Trophoblast cell (in vitro differentiated cells and primary cell): ENCODE results near the gene RPS6KA1. TPM values are rescaled to one million over a fixed set of nuclear protein-coding genes. Genes with fewer than 3 reads are reported as not detected.

ENCODE experiments used
- DNase-seq, 2 donors: peaks; one replicate each; pipeline ENCODE4 v3.0.0-alpha.2; 2016
- H2AFZ ChIP-seq: 2 replicates; pipeline ENCODE4 v1.6.1; 2013; ENCODE audit warnings: low read length, moderate library complexity, mild to moderate bottlenecking; ENCODE audit not compliant: insufficient read depth, poor library complexity
- H2AK5ac ChIP-seq: 2 replicates; pipeline ENCODE4 v1.6.1; 2013; ENCODE audit warnings: mild to moderate bottlenecking, low read length
- H2BK120ac ChIP-seq: 2 replicates; pipeline ENCODE4 v1.6.1; 2013; ENCODE audit warnings: low read length, mild to moderate bottlenecking, moderate library complexity; ENCODE audit not compliant: insufficient read depth, poor library complexity
- H2BK12ac ChIP-seq: 2 replicates; pipeline ENCODE4 v1.6.1; 2013; ENCODE audit warnings: mild to moderate bottlenecking, low read length, moderate library complexity
- H2BK5ac ChIP-seq: 2 replicates; pipeline ENCODE4 v1.6.1; 2013; ENCODE audit warnings: low read length, low read depth, moderate library complexity, mild to moderate bottlenecking; ENCODE audit not compliant: poor library complexity
- H3K14ac ChIP-seq: 2 replicates; pipeline ENCODE4 v1.6.1; 2013; ENCODE audit warnings: mild to moderate bottlenecking, low read length
- H3K18ac ChIP-seq: 2 replicates; pipeline ENCODE4 v1.6.1; 2013; ENCODE audit warnings: mild to moderate bottlenecking, low read length
- H3K23ac ChIP-seq: 2 replicates; pipeline ENCODE4 v1.6.1; 2013; ENCODE audit warnings: low read length
- H3K27ac ChIP-seq: 2 replicates; pipeline ENCODE4 v1.5.1; 2013; ENCODE audit warnings: low read depth, mild to moderate bottlenecking, inconsistent platforms, low read length, moderate library complexity
- H3K27me3 ChIP-seq: 2 replicates; pipeline ENCODE4 v1.6.1; 2013; ENCODE audit warnings: inconsistent platforms, mild to moderate bottlenecking, low read length, moderate library complexity; ENCODE audit not compliant: insufficient read depth
- H3K36me3 ChIP-seq, 2 experiments: 1 replicate in 1 of 2; 2 replicates in 1 of 2; pipeline ENCODE4 v1.6.1; 2013; ENCODE audit warnings: low read length in 2 of 2, mild to moderate bottlenecking in 2 of 2, moderate library complexity in 1 of 2; ENCODE audit not compliant: insufficient read depth in 2 of 2, control insufficient read depth in 1 of 2
- H3K4ac ChIP-seq: 2 replicates; pipeline ENCODE4 v1.6.1; 2013; ENCODE audit warnings: low read depth, mild to moderate bottlenecking, low read length, moderate library complexity
- H3K4me1 ChIP-seq, 2 experiments: 1 replicate in 1 of 2; 2 replicates in 1 of 2; pipeline ENCODE4 v1.6.1; 2013; ENCODE audit warnings: low read length in 2 of 2, mild to moderate bottlenecking in 2 of 2, moderate library complexity in 1 of 2; ENCODE audit not compliant: insufficient read depth in 2 of 2, control insufficient read depth in 1 of 2
- H3K4me2 ChIP-seq: 2 replicates; pipeline ENCODE4 v1.6.1; 2013; ENCODE audit warnings: inconsistent platforms, mild to moderate bottlenecking, low read length, moderate library complexity
- H3K4me3 ChIP-seq: 2 replicates; pipeline ENCODE4 v1.5.1; 2013; ENCODE audit warnings: mild to moderate bottlenecking, low read depth, low read length, inconsistent platforms
- H3K79me1 ChIP-seq: one replicate; pipeline ENCODE4 v1.6.1; 2013; ENCODE audit warnings: low read length
- H3K79me2 ChIP-seq: 2 replicates; pipeline ENCODE4 v1.6.1; 2013; ENCODE audit warnings: low read length, mild to moderate bottlenecking; ENCODE audit not compliant: control insufficient read depth, insufficient read depth, poor library complexity
- H3K9ac ChIP-seq: 2 replicates; pipeline ENCODE4 v1.6.1; 2013; ENCODE audit warnings: mild to moderate bottlenecking, low read length
- H3K9me3 ChIP-seq: 2 replicates; pipeline ENCODE4 v1.6.1; 2013; ENCODE audit warnings: low read depth, mild to moderate bottlenecking, control low read depth, inconsistent platforms, low read length; ENCODE audit not compliant: insufficient read depth
- H4K12ac ChIP-seq: 2 replicates; pipeline ENCODE4 v1.6.1; 2013; ENCODE audit warnings: low read depth, mild to moderate bottlenecking, low read length, moderate library complexity
- H4K8ac ChIP-seq: 2 replicates; pipeline ENCODE4 v1.6.1; 2013; ENCODE audit warnings: low read depth, mild to moderate bottlenecking, low read length, moderate library complexity
- H4K91ac ChIP-seq: one replicate; pipeline ENCODE4 v1.6.1; 2013; ENCODE audit warnings: low read depth, mild to moderate bottlenecking, low read length, moderate library complexity
- WGBS: extraction: QIAGEN DNeasy Blood & Tissue Kit; methylation state at CpG from one replicate; pipeline ENCODE4 v1.1.7; 2013; ENCODE audit warnings: missing lambda C conversion rate; ENCODE audit not compliant: insufficient read length, insufficient coverage; ENCODE audit errors: extremely low coverage; 5-methylcytosine and 5-hydroxymethylcytosine counted together
- polyA plus RNA-seq: library from polyadenylated mRNA; stranded (reverse); fragments of 200-250 nt; gene quantifications from 2 replicates; pipeline ENCODE4 v1.2.3, GENCODE V29; 2013

RPS6KA1 gene
- 45.7 and 48.1 TPM in 2 replicates for polyA plus RNA-seq

DNA sequence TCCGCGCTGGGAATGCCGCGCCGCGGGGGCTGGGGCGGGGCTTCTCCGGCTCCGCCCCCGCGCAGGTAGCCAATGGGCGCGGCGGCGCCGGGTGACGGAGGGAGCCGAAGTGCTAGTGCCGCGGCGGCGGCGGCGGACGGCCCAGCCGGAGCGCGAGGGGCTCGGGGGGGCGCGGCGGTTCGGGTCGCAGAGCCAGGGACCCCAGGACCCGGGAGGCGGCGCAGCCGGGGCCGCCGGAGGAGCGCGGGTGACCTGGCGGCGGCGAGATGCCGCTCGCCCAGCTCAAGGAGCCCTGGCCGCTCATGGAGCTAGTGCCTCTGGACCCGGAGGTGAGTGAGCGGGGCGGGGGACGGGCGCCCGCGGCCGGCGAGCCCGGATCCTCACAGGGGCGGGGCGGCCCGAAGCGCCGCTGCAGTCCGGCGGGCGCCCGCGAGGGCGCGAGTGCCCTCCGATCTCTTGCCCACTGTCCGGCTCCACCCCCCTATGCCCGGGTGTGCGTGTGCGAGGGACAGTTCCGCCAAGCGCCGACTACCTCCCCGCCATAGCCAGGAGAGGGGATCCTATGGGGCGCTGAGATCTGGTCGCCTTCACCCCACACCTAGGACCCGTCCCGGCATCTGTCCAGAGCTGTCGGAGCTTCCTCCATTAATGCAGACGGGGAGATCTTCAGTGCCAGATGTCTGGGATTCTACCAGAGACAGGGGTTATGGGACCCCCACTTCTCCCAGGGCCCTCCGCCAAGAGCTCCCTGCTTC lies at the start of gene RPS6KA1:
TSS of gene RPS6KA1 (plus strand) at position 107 of the 755 bp plus-strand sequence. CDS start at position 267, 160 bp downstream.
- Histone ChIP-seq H3K27me3 (no peaks in the 10 kb centered on the region), H2BK120ac (peak within 1 kb of the TSS; percentile 80), H3K18ac (peak within 1 kb of the TSS; percentile 83), H3K14ac (peak within 1 kb of the TSS; percentile 69), H3K36me3 (no peaks in the 10 kb centered on the region), H2AK5ac (peak within 1 kb of the TSS; percentile 60), H2BK12ac (peak within 1 kb of the TSS; percentile 75), H2AFZ (peak within 1 kb of the TSS; percentile 79), H3K4me1 (peaks cover 18 to 23% of the 10 kb centered on the region in 2 experiments), H4K91ac (peak within 1 kb of the TSS; percentile 74), H3K79me2 (peaks cover 8% of the 10 kb centered on the region), H3K4me2 (peak within 1 kb of the TSS; percentile 91), H3K9me3 (no peaks in the 10 kb centered on the region), H4K12ac (peak within 1 kb of the TSS; percentile 68), H2BK5ac (peak within 1 kb of the TSS; percentile 67), H3K4ac (peak within 1 kb of the TSS; percentile 13), H3K9ac (peak within 1 kb of the TSS; percentile 80), H3K4me3 (peak within 1 kb of the TSS; percentile 84), H4K8ac (peak within 1 kb of the TSS; percentile 89), H3K79me1 (peaks cover 20% of the 10 kb centered on the region), H3K23ac (no peak within 1 kb of the TSS), H3K27ac (no peak within 1 kb of the TSS)
- no CpG with 5 or more reads among the region's 86 CpGs for WGBS
- DNase-seq: peak; percentile 58 to 74

DNA sequence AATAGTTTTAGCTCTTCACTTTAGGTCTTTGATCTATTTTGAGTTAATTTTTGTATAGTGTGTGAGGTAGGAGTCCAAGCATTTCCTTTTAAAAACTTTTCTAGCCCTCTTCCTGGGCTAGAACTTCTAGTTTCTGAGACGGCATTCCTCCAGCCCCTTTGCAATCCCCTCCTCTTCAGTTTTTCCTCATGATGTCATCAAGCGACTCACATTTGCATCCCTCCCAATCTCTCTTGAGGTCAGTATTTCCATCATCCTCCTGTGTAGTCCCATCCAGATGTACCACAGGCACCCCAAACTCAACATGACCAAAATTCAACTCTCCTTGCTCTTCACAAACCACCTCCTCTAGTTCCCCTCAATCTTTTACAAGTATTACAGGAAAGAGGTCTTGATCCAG lies 46.6 kb upstream of the RPS6KA1 start:
- H3K4ac ChIP-seq: no peak overlapping the region
- H4K8ac ChIP-seq: no peak overlapping the region
- H3K23ac ChIP-seq: no peak overlapping the region
- H3K4me1 ChIP-seq: peaks cover 4 to 8% of the 10 kb centered on the region in 2 experiments
- no peak overlapping the region for H2AFZ ChIP-seq
- H3K27ac ChIP-seq: peak overlapping the region; percentile 76
- H3K36me3 ChIP-seq: peaks cover 4 to 5% of the 10 kb centered on the region in 2 experiments
- H2BK12ac ChIP-seq: no peak overlapping the region
- WGBS: no CpG with 5 or more reads among the region's 2 CpGs
- H3K9ac ChIP-seq: no peak overlapping the region
- no peak overlapping the region for H3K4me2 ChIP-seq
- H3K18ac ChIP-seq: no peak overlapping the region
- no peak overlapping the region for H3K14ac ChIP-seq
- H2BK5ac ChIP-seq: no peak overlapping the region
- H2BK120ac ChIP-seq: no peak overlapping the region
- no peak overlapping the region for H4K91ac ChIP-seq
- H2AK5ac ChIP-seq: no peak overlapping the region
- peak in 1 of 2 donors; percentile 78 for DNase-seq
- no peaks in the 10 kb centered on the region for H3K79me2 ChIP-seq
- H3K4me3 ChIP-seq: no peak overlapping the region
- peaks cover 4% of the 10 kb centered on the region for H3K79me1 ChIP-seq
- no peaks in the 10 kb centered on the region for H3K27me3 ChIP-seq
- H4K12ac ChIP-seq: no peak overlapping the region
- no peaks in the 10 kb centered on the region for H3K9me3 ChIP-seq

DNA sequence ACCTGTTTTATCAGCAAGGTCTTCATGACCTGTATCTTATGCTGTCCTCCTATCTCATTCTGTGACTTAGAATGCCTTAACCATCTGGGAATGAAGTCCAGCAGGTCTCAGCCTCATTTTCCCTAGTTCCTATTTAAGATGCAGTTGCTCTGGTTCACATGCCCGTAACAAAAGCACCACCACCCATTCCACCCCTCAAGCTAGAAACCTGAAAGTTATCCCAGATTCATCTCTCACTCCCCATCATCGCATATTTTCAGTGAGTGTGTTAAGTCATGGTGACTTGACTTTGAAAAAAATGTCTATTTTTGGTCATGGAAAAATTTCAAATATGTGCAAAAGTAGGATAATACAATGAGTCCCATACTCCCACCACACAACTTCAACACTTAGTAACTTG lies 45.6 kb upstream of the RPS6KA1 start:
- no CpG with 5 or more reads among the region's 2 CpGs for WGBS
- no peak overlapping the region for H2AK5ac ChIP-seq
- DNase-seq: peak; percentile 85 to 92

DNA sequence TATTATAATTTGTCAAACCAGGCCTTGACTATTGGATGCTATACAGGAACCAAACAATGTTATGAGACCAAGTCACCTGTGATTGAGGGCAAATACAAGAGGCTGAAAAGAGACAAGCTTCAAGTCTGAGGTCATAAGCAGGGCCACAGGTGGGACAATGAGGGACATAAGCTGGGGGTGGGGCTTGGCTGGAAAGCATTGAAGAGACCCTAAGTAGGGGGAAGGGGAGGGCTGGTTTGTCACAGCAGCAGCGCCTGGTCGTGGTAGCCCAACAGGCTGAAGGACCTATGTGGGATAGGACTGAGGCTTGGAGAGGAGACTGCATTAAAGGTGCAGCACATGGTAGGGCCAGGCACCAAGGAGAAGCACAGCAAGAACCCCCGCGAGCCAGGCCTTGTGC lies 39.4 kb upstream of the RPS6KA1 start:
- Histone ChIP-seq H3K23ac (no peak overlapping the region), H3K27ac (no peak overlapping the region), H3K18ac (no peak overlapping the region), H3K14ac (no peak overlapping the region), H3K4me3 (no peak overlapping the region), H2AFZ (no peak overlapping the region), H3K4ac (no peak overlapping the region), H3K4me1 (no peaks in the 10 kb centered on the region), H3K27me3 (no peaks in the 10 kb centered on the region), H2BK12ac (no peak overlapping the region), H3K9ac (no peak overlapping the region), H4K91ac (peak overlapping the region; percentile 48), H3K4me2 (no peak overlapping the region), H3K79me1 (peaks cover 2% of the 10 kb centered on the region), H2BK120ac (no peak overlapping the region), H4K12ac (no peak overlapping the region), H2BK5ac (no peak overlapping the region), H2AK5ac (no peak overlapping the region), H3K9me3 (no peaks in the 10 kb centered on the region), H4K8ac (no peak overlapping the region), H3K79me2 (no peaks in the 10 kb centered on the region), H3K36me3 (no peaks in the 10 kb centered on the region)
- no peak for DNase-seq
- no CpG with 5 or more reads among the region's 4 CpGs for WGBS

More for the DNA sequence above, 45.6 kb upstream of the RPS6KA1 start:
- H4K8ac ChIP-seq: no peak overlapping the region
- H2BK5ac ChIP-seq: no peak overlapping the region
- no peaks in the 10 kb centered on the region for H3K79me2 ChIP-seq
- H3K9ac ChIP-seq: no peak overlapping the region
- no peak overlapping the region for H3K27ac ChIP-seq
- peaks cover 4% of the 10 kb centered on the region for H3K79me1 ChIP-seq
- H3K9me3 ChIP-seq: no peaks in the 10 kb centered on the region
- no peaks in the 10 kb centered on the region for H3K27me3 ChIP-seq
- no peak overlapping the region for H4K12ac ChIP-seq
- H3K4me1 ChIP-seq: peaks cover 4 to 8% of the 10 kb centered on the region in 2 experiments
- H3K4me3 ChIP-seq: no peak overlapping the region
- H3K4me2 ChIP-seq: no peak overlapping the region
- peaks cover 4 to 5% of the 10 kb centered on the region in 2 experiments for H3K36me3 ChIP-seq
- H3K14ac ChIP-seq: no peak overlapping the region
- no peak overlapping the region for H2BK12ac ChIP-seq
- H2BK120ac ChIP-seq: peak overlapping the region; percentile 57
- no peak overlapping the region for H2AFZ ChIP-seq
- no peak overlapping the region for H4K91ac ChIP-seq
- H3K4ac ChIP-seq: no peak overlapping the region
- H3K23ac ChIP-seq: no peak overlapping the region
- no peak overlapping the region for H3K18ac ChIP-seq
